Measurements from ENCODE around the gene MLST8.

The MLST8 gene

DNA sequence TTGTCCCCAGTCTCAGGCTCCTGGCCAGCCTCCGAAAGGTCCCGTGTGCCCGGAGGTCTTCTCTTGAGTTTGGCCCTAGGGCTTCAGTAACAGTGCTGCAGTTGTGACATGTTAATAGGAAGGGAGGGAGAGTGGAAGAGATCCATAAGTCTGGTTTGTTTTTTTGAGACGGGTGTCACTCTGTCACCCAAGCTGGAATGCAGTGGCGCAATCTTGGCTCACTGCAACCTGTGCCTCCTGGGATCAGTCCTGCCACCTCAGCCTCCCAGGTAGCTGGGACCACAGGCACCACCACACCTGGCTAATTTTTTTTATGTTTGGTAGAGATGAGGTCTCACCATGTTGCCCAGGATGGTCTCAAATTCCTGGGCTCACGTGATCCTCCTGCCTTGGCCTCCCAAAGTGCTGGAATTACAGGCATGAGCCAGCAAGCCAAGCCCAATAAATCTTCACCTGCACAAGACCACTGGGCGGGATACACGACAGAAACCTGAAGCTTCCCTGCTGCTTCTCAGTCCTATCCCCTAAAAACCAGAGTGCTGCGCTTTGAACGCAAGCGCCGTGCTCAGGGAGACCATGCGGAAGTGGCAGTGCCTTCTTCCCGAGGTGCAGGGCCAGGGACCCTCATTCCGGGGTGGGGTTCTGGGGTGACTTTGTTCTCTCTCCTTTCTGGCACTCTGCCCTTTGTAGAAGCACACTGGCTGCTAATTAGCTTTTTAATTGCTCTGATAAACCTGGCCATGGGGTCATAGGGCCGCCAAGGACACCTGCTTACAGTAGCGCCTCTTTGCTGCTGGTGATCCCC is 38.8 kb upstream of the MLST8 start:
- no peak overlapping the region for H3K4me3 ChIP-seq (ENCODE audit: low read depth, low read length)
- TF ChIP-seq CTCF (conservative IDR thresholded peaks at IDR 0.05; ENCODE audit: low read depth, low read length), result no peak
- DNase-seq (ENCODE audit: low read depth), result no peak

GRCh38 chr16:2167068-2167638 is 38.1 kb upstream of the MLST8 start:
- no peak for DNase-seq (ENCODE audit: low read depth)
- no peak for TF ChIP-seq CTCF (conservative IDR thresholded peaks at IDR 0.05; ENCODE audit: low read depth, low read length)
- H3K4me3 ChIP-seq (ENCODE audit: low read depth, low read length), result no peak overlapping the region

- no peak for DNase-seq (ENCODE audit: low read depth)
- no peak overlapping the region for H3K4me3 ChIP-seq (ENCODE audit: low read depth, low read length)
- TF ChIP-seq CTCF (conservative IDR thresholded peaks at IDR 0.05; ENCODE audit: low read depth, low read length), result no peak
Observed at GRCh38 chr16:2170080-2170479, 35.2 kb upstream of the MLST8 start.

GRCh38 chr16:2170587-2171435 is 34.4 kb upstream of the MLST8 start:
- no peak overlapping the region for H3K4me3 ChIP-seq (ENCODE audit: low read depth, low read length)
- no peak for TF ChIP-seq CTCF (conservative IDR thresholded peaks at IDR 0.05; ENCODE audit: low read depth, low read length)
- no peak for DNase-seq (ENCODE audit: low read depth)

- DNase-seq (ENCODE audit: low read depth), result no peak
- H3K4me3 ChIP-seq (ENCODE audit: low read depth, low read length), result no peak overlapping the region
- TF ChIP-seq CTCF (conservative IDR thresholded peaks at IDR 0.05; ENCODE audit: low read depth, low read length), result no peak
Observed at GRCh38 chr16:2171601-2172178, 33.6 kb upstream of the MLST8 start.

DNA sequence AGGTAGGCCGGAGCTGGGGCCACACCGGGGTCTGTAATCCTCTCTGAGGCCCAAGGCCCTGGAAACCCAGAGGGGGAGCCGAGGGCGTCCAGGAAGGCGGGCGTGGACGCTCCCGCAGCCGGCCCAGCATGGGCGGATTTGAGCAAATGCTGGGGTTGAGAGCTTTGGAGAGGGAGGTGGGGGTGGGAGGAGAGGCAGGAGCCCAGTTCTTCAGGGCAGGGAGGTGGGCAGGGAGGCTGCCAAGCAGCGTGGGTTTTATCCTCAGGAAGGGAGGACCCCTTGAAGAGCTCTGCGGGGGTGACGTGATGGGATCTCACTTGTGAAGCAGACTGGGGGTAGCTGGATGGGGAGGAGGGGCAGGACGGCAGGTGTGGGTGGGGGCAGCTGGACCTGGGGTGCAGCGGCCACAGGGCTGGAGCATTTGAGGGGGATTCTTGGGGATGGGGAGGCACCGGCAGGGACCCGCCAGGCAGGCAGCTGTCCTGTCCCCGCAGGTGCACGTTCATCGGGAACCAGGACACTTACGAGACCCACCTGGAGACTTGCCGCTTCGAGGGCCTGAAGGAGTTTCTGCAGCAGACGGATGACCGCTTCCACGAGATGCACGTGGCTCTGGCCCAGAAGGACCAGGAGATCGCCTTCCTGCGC is 32.4 kb upstream of the MLST8 start:
- DNase-seq (ENCODE audit: low read depth), result no peak
- no peak overlapping the region for H3K4me3 ChIP-seq (ENCODE audit: low read depth, low read length)
- TF ChIP-seq CTCF (conservative IDR thresholded peaks at IDR 0.05; ENCODE audit: low read depth, low read length), result no peak

All from choroid plexus epithelial cell (primary cell).